Suppressor macrophage (primary cell): ENCODE results near the gene C3orf49.

Experiments
- DNase-seq, 4 experiments: peaks; one replicate each; pipeline ENCODE4 v3.0.0-alpha.2; 2020 to 2022
- total RNA-seq, 17 experiments: gene quantifications; one replicate each; lab custom pipeline; 2026; ENCODE audit warnings: mixed read lengths in 6 of 17, inconsistent platforms in 3 of 17; lab: John Stamatoyannopoulos, UW

The C3orf49 gene, protein sequence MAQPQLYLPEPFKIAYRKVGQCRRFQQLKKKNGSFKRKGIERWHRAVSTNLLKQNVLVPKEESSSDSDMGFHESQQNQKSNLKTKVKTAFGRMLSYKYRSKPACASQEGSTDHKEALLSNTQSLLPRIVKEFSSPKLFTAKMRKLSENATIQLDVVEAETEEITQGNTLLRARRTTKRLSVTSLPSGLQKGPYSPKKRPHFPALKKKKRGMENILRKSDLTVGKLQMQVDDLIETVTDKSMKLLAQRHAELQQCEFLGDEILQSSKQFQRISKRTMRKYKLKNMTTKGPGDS
- total RNA-seq, result 0 to 0.88 (median 0) reads per million in 17 experiments

DNA sequence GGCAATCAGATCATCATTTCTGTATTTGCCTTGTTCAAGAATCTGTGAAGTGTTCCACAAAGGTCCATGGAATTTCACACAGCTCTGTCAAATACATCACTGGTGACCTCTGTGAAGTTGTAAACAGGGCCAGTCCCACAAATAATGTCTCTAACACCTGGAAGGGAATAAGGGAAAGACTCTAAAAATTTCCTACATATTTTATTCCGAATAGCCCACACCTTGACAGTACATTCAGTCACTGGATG, at the start of gene C3orf49:
TSS of gene C3orf49 (plus strand) at position 149 of the 248 bp plus-strand sequence. CDS start 173 bp downstream, outside the sequence.
- no peak for DNase-seq

DNA sequence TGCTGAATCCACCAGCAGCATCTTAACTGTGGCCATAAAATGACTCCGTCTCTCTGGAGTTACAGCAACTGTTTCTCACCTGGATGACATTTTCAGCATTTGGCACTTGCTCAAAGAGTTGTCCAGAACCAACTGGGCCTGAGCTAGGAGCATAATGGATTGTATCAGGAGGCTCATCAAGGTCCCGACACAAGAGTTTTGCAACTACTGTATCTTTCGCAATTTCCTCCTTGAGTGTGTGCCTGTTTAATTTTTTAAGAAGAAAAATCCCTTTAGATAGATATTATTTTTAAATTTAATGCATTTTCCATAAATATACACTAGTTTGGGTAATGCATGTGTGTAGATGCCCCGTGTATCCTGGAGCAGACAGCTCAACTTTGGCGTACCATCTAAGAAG, 44.3 kb upstream of the C3orf49 start:
- peak; percentile 15 to 49 (median 22) for DNase-seq

DNA sequence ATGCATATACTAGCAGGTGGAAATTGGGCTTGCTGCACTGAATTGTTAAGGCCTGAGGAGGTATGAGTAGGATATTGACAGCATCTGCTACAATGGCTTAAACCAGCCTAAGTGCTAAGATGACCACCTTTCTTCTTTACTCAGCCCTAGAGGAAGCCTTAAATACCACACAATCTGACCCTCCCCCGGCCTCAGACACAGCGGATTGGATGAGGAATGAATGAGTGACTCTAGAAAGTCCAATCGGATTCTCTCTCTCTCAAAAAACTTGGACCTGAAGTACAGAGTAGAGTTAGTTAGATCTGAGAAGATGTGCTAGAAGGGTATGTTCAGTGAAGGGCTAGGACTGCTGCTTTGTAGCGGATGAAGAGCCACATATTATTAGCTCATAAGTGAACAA, 39.9 kb upstream of the C3orf49 start:
- no peak for DNase-seq

DNA sequence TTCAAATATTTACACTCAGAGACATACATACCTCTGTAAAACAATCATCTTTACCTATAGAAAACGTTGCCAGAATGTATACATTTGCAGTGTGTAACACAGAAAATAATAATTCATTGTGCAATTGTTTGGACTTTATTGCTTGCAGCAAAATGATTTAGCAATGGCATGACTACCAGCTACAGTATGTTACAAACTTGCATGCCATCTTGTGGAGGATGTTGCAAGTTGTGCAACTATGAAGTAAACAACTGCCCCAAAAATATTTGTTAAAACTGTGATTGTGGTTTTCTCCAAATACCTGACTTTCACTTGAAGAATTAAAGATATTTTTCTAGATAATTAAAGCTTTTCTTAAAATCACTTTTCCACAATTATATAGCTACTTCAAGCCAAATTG, 27.1 kb upstream of the C3orf49 start:
- peak in 3 of 4 experiments; percentile 30 to 61 (median 54) for DNase-seq

DNA sequence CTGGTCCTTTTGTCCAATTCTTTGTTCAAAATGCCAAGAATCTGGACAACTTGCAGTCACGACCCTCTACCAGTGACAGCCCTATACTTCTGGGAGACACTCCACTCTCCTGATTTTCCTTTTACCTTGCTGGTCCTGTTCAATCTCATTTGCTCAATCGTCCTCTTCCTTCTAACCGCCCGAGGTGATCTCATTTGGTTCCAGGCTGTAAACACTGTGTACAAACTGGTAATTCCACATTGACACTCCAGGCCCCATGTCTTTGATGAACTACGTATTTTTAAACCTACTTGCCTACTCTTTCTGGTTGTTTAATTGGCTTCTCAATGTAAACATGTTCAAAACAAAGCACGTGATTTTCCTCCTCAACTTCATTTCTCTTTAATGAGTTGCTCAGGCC, 23.7 kb upstream of the C3orf49 start:
- no peak for DNase-seq

DNA sequence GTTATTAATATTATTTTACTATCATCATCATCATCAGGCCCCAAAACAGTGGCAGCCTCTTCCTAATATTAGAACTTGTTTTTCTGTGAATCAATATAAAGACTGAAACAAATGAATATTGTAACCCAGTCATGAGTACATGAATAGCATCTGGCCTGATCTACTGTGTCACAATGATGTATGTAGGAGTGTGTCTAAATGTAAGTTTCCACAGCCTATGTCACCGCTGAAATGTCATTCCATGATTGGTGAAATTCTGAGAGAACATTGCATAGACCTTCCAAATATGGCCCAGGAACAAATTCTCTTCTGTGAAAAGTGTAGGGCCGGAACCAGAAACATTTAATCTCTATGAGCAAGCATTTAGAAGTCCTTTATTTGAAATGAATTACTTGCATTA, 20.6 kb upstream of the C3orf49 start:
- DNase-seq, result peak; percentile 22 to 54 (median 30)

DNA sequence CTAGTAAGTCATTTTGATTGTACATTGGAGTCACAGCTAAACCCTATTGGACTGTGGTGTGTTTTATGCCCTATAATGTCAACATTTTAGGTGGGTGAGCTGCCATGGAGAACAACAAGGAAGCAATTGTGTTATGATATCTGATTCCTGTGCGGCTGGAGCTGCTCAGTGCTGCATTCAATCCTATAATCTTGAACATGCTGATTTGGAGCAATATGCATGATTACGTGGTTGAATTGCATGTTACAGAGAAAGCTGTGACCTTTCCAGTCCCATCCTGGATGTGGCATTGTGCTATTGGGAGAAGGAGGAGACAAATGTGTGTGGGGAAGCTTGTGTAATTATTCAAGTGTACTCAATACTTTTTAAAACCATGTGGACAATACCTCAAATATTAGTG, 20.1 kb upstream of the C3orf49 start:
- DNase-seq, result peak in 1 of 4 experiments; percentile 8

DNA sequence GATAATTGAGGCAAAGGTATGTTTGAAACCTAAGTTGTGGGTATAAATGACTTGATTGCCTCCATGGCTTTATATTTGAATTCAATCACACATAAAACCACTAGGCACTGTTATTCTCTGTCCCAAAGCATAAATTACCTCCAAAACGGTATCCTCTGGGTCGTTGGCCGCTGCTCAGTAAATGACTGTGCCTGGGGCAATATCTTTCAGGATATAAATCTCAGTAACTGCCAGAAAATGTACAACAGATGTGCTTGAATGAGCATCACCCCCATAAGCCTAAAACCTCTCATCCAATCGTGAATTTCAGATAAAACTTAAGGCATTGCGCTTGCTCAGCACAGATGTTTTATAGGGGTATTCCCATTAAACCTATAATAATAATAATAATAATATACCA, 19.0 kb upstream of the C3orf49 start:
- DNase-seq, result no peak

DNA sequence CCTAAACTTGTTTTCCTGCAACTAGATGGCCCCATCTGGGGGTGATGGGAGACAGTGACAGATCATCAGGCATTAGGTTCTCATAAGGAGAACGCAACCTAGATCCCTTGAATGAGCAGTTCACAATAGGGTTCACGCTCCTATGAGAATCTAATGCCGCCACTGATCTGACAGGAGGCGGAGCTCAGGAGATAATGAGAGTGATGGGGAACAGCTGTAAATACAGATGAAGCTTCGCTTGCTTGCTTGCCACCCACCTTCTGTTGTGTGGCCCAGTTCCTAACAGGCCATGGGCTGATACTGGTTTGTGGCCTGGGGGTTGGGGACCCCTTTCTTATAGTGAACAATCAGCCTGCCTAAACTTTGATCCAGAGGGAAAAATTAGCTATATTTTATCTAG, 15.2 kb upstream of the C3orf49 start:
- no peak for DNase-seq

DNA sequence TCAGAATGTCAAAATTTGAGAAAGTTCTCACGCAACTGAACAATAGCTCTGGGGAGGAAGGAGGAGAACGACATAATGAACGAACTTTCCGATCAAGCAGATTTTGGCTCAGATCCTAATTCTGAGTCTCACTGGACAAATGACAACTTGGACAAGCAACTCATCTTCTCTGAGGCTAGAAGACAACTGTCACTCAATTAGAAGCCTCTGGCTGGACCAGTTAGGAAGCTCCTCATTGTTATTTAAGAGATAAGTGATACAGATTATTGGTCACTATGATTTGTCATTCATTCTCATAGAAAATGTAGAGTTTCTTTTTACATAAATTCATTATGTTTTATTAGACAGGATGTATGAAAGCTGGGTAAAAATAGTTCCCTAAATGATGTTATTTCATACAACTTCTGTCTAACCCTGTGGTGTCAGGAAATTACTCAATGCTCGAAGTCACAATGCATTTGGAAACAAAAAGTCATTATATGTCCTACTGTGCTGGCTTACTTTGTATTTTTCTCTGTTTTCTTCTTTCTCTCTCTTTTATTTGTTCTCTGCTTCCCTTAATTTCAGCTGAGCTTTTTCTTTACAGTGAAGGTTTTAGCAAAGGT, 11.0 kb upstream of the C3orf49 start:
- peak; percentile 36 to 79 (median 56) for DNase-seq

DNA sequence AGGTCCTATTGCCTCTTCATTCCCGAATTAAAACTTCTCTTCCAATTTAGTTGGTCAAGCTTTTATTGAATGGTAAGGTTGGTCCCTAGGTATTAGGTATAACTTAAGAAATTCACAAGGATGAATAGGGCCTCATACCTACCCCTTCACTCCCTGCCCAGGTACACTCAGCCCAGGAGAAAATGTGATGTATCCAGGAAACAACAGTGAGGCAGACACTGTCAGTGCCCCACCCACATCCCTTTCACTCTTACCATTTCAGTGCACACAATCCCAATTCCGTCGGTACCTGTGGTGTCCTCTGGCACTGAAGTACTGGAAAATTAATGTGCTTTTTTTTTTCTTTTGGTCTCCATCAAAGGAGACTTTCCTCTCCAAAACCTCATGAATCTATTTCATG, 10.5 kb upstream of the C3orf49 start:
- no peak for DNase-seq

DNA sequence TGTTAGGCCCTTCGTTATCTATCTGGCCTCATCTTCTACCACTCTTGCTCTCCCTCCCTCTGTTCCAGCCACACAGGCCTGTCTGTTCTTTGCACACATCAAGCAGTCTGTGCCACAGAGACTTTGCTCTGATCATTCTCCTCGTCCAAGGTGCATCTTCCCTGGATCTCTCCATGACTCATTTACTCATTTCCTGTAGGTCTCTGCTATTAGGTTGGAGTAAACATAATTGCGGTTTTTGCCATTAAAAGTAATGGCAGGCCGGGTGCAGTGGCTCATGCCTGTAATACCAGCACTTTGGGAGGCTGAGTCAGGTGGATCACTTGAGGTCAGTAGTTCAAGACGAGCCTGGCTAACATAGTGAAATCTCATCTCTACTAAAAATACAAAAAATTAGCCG, 9.5 kb upstream of the C3orf49 start:
- DNase-seq, result no peak

DNA sequence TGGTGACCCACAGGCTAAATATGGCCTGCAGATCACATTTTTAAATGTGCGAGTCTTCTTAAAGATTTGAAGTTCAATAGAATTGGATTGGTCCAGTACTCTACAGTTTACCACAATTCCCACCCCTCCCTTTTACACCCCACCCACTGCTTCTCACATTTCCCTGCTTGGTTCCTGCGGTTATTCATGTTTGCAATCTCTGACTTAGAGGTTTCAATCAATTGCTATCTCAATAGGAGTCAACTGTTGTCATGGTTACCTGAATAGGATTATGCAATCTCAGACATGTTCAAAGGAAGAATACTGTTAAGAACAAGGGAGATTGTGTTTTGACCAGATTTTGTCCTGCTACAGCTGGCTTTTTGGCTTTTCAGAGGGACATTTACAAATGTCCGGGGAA, 4.9 kb upstream of the C3orf49 start:
- DNase-seq, result no peak

DNA sequence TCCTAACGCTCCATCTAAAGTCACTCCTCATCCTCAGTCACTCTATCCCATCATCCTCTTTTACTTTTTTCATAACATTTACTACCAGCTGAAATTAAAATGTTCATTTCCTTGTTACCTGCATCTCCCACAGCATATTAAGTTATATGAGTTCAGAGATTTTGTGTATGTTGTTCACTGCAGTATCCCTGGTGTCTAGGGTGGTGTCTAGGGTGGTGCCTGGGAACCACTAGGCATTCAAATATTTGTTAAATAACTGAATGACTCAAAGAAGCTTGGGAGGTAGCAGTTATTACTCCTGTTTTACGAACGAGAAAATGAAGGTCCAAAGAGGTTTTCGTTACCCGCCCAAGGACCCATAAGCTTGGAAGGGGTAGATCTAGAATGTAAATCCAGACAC, 1.9 kb upstream of the C3orf49 start:
- no peak for DNase-seq

DNA sequence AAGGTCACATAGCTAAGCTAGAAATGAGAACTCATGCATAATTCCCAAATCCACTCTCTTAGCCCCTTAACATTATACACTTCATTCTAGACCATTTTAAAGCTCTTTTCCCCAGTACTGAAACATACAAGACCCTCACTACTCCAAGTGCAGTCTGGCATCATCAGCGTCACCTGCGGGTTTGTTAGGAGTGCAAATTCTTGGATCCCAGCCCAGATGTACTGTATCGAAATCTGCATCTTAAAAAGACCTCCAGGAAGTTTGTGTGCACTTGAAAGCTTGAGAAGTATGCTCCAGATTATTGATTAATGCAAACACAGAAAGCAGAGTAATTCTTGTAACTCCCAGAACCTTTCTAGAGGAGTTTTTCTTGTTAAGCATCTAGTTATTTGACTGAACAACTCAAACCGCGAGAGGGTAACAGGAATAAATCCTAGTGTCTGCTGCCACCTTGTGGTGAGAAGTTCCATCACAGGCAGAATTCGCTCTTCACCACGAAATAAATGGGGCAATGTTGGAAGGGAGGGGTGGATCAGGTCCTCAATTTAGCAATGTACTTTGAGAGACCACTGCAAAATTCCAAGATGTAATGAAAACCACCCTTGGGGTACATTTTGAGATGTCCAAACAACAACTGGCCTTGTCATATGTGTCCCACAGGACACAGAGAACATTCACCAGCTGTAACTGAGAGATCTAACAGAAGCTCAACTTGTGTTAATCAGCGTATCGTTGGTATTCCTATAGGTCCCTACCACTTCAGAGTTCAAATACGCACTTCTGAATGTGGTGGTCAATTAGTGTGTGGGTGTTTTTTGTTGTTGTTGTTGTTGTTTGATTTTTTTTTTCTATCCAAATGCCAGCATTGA, 583 bp upstream of the C3orf49 start:
- peak; percentile 67 to 84 (median 79) for DNase-seq

DNA sequence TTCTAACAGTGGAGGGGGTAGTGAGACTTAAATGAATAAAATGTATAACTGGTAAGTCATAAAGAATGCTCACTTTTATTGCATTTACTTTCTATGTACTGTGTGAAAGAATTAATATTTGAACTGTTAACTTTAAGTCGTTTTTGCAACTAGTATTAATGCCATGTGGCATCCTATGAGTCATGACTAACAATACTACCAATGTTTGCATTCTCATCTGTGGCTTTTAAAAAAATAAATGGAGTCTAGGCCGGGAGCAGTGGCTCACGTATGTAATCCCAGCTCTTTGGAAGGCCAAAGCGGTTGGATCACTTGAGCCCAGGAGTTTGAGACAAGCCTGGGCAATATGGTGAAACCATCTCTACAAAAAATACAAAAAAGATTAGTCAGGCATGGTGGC, 5.2 kb downstream of the C3orf49 start:
- DNase-seq, result no peak

DNA sequence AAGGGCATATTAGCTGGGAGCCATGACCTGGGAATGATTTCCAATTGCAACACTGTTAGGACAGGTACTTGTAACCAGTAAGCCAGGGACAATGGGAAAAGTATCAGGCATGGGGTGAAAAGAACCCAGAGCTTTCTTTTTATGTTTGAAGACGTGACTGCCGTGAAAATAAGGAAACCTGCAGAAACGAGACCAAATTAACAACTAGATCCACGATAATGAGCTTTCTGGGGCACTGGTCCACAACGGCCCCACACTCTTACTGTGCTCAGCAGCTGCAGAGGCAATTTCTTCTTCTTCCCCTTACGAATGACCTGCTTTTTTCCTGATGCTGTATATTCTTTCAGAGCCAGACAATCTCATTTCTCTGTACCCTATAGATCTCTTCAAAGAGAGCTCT, 11.4 kb downstream of the C3orf49 start:
- DNase-seq, result no peak

DNA sequence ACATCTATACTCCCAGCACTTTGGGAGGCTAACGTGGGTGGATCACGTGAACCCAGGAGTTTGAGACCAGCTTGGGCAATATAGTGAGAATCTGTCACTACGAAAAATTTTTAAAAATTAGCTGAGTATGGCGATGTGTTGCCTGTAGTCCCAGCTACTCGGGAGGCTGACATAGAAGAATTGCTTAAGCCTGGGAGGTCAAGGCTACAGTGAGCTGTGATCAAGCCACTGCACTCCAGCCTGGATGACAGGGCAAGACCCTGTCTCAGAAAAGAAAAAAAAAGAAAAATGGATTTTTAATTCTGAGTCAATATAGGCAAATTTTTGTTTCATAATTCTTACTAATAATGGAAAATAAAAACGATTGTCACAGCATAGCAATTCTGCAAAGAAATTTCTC, 13.3 kb downstream of the C3orf49 start:
- no peak for DNase-seq

DNA sequence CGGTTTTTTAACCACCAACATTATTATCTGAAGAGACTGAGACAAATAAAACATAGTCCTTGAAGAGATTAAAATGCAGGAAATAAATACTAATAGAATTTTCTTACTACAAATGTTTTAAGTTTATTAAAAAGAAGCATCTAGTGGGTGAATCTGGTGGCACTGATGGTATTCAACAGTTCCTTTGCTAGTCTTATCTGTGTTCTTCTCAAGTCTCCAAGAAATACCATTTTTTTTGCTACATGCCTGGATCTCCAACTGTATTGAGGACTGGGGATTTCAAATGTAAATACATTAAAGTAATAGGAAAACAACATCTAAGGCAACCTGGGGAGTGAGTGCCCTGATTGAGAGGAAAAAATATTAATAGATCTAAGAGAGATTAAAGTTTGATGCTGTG, 22.6 kb downstream of the C3orf49 start:
- no peak for DNase-seq

DNA sequence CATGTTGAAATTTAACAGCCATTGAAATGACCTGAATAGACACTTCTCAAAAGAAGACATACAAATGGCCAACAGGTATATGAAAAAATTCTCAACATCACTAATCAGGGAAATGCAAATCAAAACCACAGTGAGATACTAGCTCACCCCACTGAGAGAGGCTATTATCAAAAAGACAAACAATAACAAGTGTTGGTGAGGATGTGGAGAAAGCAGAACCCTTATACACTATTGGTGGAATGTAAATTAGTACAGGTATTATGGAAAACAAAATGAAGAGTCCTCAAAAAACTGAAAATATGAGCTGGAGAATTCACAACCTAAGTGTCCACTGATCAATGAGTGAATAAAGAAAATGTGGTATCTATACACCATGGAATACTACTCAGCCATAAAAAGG, 23.0 kb downstream of the C3orf49 start:
- no peak for DNase-seq

DNA sequence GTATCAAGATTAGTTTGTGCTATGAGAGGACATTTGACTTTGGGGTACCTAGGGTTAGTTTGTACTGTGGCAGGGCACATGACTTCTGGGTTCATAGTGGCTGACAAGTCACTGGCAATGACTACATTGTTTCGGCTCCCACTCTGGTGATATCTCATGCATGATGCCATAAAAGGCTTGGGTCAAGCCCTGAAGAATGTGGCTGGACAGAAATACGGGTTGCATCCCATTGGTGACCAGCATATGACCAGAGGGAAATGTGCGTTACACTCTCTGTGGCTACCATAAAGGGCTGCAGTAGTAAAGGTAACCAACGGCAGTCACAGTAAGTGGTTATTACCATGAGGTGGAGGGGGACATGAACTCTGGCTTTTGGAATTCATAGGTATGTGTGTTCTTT, 26.1 kb downstream of the C3orf49 start:
- no peak for DNase-seq

DNA sequence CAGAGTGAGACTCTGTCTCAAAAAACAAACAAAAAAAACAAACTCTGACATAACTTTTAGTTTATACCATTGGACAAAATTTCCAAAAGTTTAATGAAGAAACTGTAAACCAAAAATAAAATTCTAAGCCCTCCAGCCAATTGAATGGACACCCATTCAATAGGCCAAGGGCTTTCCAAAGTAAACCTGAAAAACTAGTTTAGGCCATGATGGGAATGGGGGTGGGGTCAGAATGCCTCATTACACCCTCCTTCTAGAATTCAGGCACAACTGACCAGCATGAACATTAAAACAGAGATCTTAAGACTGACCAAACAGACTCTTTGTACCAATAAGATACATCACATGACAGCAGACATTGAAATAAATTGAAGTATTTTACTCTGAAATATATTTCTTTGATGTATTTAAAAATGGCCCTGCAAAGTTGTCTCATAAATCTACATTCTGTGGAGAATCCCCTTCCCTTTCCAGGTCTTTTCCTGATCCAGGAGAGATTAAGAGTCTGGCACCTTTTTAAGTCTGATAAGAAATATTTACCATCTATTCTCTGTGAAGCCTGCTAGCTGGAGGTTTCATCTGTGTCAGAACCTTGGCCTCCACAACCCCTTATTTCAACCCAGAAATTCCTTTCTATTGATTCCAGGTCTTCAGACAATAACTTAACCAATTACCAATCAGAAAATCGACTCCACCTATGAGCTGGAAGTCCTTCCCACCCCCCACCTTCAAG, 28.8 kb downstream of the C3orf49 start:
- no peak for DNase-seq

DNA sequence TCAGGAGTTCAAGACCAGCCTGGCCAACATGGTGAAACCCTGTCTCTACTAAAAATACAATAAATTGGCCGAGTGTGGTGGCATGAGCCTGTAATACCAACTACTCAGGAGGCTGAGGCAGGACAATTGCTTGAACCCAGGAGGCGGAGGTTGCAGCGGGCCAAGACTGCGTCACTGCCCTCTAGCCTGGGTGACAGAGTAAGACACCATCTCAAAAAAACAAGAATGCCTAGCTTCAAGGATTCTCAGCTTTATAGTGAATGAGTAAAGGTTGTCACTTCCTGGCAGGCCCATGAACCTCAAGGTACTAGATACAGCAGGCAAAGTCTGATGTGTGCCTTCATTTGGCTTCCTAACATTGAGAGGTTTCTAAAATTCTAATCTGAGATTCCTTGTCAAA, 30.1 kb downstream of the C3orf49 start:
- no peak for DNase-seq
